HepG2 (cell line): ENCODE data around the gene ANXA9. TPM values are rescaled to one million over a fixed set of nuclear protein-coding genes. Genes with fewer than 3 reads are reported as not detected.

ENCODE experiments used
- ARNT2 ChIP-seq: sonication (generic); formaldehyde crosslinking; IDR thresholded peaks from 2 replicates; pipeline ENCODE4 v1.8.0; 2022; ENCODE audit warnings: mild to moderate bottlenecking, low read depth, missing genetic modification reagents, moderate library complexity
- LBX2 ChIP-seq: sonication (generic); formaldehyde crosslinking; IDR thresholded peaks from 2 replicates; pipeline ENCODE4 v1.5.0; 2020; ENCODE audit warnings: missing genetic modification reagents, mild to moderate bottlenecking, borderline replicate concordance
- NFIC ChIP-seq: IDR thresholded peaks from 2 replicates; pipeline ENCODE4 v1.6.1; 2012; ENCODE audit warnings: mild to moderate bottlenecking, low read length, inconsistent platforms
- REXO4 ChIP-seq: sonication (generic); formaldehyde crosslinking; IDR thresholded peaks from 2 replicates; pipeline ENCODE4 v1.8.0; 2022; ENCODE audit warnings: missing genetic modification reagents, mild to moderate bottlenecking, borderline replicate concordance
- SMARCE1 ChIP-seq: fragments of 450-650 bp; IDR thresholded peaks from 2 replicates; pipeline ENCODE4 v1.6.1; 2017; ENCODE audit warnings: borderline replicate concordance
- TFDP1 ChIP-seq: IDR thresholded peaks from 2 replicates; pipeline ENCODE4 v1.6.1; 2016; ENCODE audit warnings: missing compliant biosample characterization, missing genetic modification reagents, borderline replicate concordance
- WIZ ChIP-seq: sonication (generic); formaldehyde crosslinking; IDR thresholded peaks from 2 replicates; pipeline ENCODE4 v1.5.1; 2020; ENCODE audit warnings: mild to moderate bottlenecking, missing genetic modification reagents
- ZBTB4 ChIP-seq: sonication (generic); formaldehyde crosslinking; IDR thresholded peaks from 2 replicates; pipeline ENCODE4 v1.4.0; 2020; ENCODE audit warnings: missing genetic modification reagents, mild to moderate bottlenecking, borderline replicate concordance
- ZNF382 ChIP-seq: sonication (generic); formaldehyde crosslinking; IDR thresholded peaks from 2 replicates; pipeline ENCODE4 v1.5.0; 2020; ENCODE audit warnings: missing genetic modification reagents, mild to moderate bottlenecking, borderline replicate concordance
- ZNF431 ChIP-seq: sonication (generic); formaldehyde crosslinking; IDR thresholded peaks from 2 replicates; pipeline ENCODE4 v1.9.0; 2022; ENCODE audit warnings: missing genetic modification reagents, low read depth, mild to moderate bottlenecking, borderline replicate concordance
- ZNF432 ChIP-seq: sonication (generic); formaldehyde crosslinking; IDR thresholded peaks from 2 replicates; pipeline ENCODE4 v1.5.0; 2020; ENCODE audit warnings: missing genetic modification reagents, mild to moderate bottlenecking, borderline replicate concordance
- ZNF460 ChIP-seq: sonication (generic); formaldehyde crosslinking; IDR thresholded peaks from 2 replicates; pipeline ENCODE4 v1.5.1; 2020; ENCODE audit warnings: missing genetic modification reagents, mild to moderate bottlenecking, borderline replicate concordance
- ZNF496 ChIP-seq: sonication (generic); formaldehyde crosslinking; IDR thresholded peaks from 2 replicates; pipeline ENCODE4 v1.8.1; 2023; ENCODE audit warnings: mild to moderate bottlenecking, moderate library complexity, missing genetic modification reagents; ENCODE audit not compliant: insufficient replicate concordance
- ZNF543 ChIP-seq: sonication (generic); formaldehyde crosslinking; IDR thresholded peaks from 2 replicates; pipeline ENCODE4 v1.4.0; 2020; ENCODE audit warnings: mild to moderate bottlenecking, missing genetic modification reagents
- ZNF577 ChIP-seq: sonication (generic); formaldehyde crosslinking; IDR thresholded peaks from 2 replicates; pipeline ENCODE4 v1.4.0; 2020; ENCODE audit warnings: mild to moderate bottlenecking, low read depth, missing genetic modification reagents, borderline replicate concordance
- ZNF619 ChIP-seq: sonication (generic); formaldehyde crosslinking; IDR thresholded peaks from 2 replicates; pipeline ENCODE4 v1.4.0; 2020; ENCODE audit warnings: mild to moderate bottlenecking, missing genetic modification reagents
- ZNF652 ChIP-seq: IDR thresholded peaks from 2 replicates; pipeline ENCODE4 v1.6.1; 2016; ENCODE audit warnings: low read depth, borderline replicate concordance
- ZNF772 ChIP-seq: sonication (generic); formaldehyde crosslinking; IDR thresholded peaks from 2 replicates; pipeline ENCODE4 v1.5.0; 2020; ENCODE audit warnings: mild to moderate bottlenecking, missing genetic modification reagents
- ZNF800 ChIP-seq: sonication (generic); formaldehyde crosslinking; IDR thresholded peaks from 2 replicates; pipeline ENCODE4 v1.4.0; 2020; ENCODE audit warnings: missing genetic modification reagents
- ZSCAN5A ChIP-seq: sonication (generic); formaldehyde crosslinking; IDR thresholded peaks from 2 replicates; pipeline ENCODE4 v1.8.0; 2022; ENCODE audit warnings: mild to moderate bottlenecking, missing genetic modification reagents, borderline replicate concordance
- polyA plus RNA-seq, 8 experiments: library from polyadenylated mRNA; depleted of rRNA in 3 of 8; stranded (reverse) in 7 of 8; unstranded in 1 of 8; fragments of >200 nt; fragmentation: Illumina TruSeq in 4 of 8; extraction: Trizol in 4 of 8; gene quantifications; 2 replicates each; pipeline versions ENCODE4 v1.2.1 to v1.2.3, GENCODE V29; 2011 to 2016; ENCODE audit warnings: low read depth in 4 of 8, missing spikeins in 1 of 8, mixed read lengths in 1 of 8; ENCODE audit not compliant: insufficient read depth in 1 of 8
- total RNA-seq, 5 experiments: library from RNA; depleted of rRNA; stranded (reverse); fragments of >200 nt; fragmentation: Illumina TruSeq; extraction: Trizol; gene quantifications; 2 replicates each; pipeline ENCODE4 v1.2.3, GENCODE V29; 2016; ENCODE audit warnings: low read depth in 1 of 5

Gene ANXA9
- total and polyA plus RNA-seq, 2 of the 13 experiments (the other 11 are each of a cell fraction or from before 2014, with no cell fraction given), result 13.3 to 23.9 TPM

GRCh38 chr1:150970808-150971582 lies 11.1 kb upstream of the ANXA9 start (continued):
- TF ChIP-seq ZBTB4 (CRISPR knock-in tag) (no peak), ARNT2 (CRISPR knock-in tag) (peak; percentile 77; the same call in 1 of the 2 replicates), REXO4 (CRISPR knock-in tag) (no peak), ZNF652 (CRISPR knock-in tag) (0 out of 2 replicates have a peak, but pooled peaks have one; percentile 29), SMARCE1 (no peak), ZNF432 (no peak), ZNF543 (CRISPR knock-in tag) (no peak; the same call in 1 of the 2 replicates), NFIC (no peak; the same call in 1 of the 2 replicates), ZNF382 (CRISPR knock-in tag) (no peak), TFDP1 (CRISPR knock-in tag) (no peak), ZSCAN5A (CRISPR knock-in tag) (0 out of 2 replicates have a peak, but pooled peaks have one; percentile 61), ZNF577 (CRISPR knock-in tag) (no peak), ZNF619 (CRISPR knock-in tag) (no peak; the same call in 1 of the 2 replicates), LBX2 (CRISPR knock-in tag) (no peak), ZNF800 (CRISPR knock-in tag) (no peak), ZNF431 (CRISPR knock-in tag) (no peak), ZNF460 (no peak; the same call in 1 of the 2 replicates), ZNF496 (CRISPR knock-in tag) (no peak), WIZ (CRISPR knock-in tag) (no peak), ZNF772 (CRISPR knock-in tag) (peak; percentile 88; the same call in 1 of the 2 replicates)
